ENCODE measurements around the gene PHYHIPL. TPM values are rescaled to one million over a fixed set of nuclear protein-coding genes. Genes with fewer than 3 reads are reported as not detected.

Gene PHYHIPL
- total and polyA plus RNA-seq, 2 donors (not counting 3 experiments of a cell fraction or from before 2014, with no cell fraction given) = not detected

- TF ChIP-seq GATA2 (IDR thresholded peaks at IDR 0.05; ENCODE audit: insufficient read depth, insufficient read length, low read depth, low read length) (no peak), POLR2AphosphoS5 (IDR thresholded peaks at IDR 0.05; ENCODE audit: insufficient read depth, low read depth, low read length) (no peak)
Measured at GRCh38 chr10:59127991-59128390, 48.5 kb upstream of the PHYHIPL start.

GRCh38 chr10:59129867-59130266 is 46.6 kb upstream of the PHYHIPL start:
- Histone ChIP-seq H3K4me1 (ENCODE audit: control insufficient read depth, extremely low read depth, insufficient read depth, low read length) (no peaks in the 10 kb centered on the region), H3K4me3 (replicated peaks in 1 of 3; ENCODE audit: insufficient read depth in 1 of 3, low read depth in 1 of 3, low read length in 3 of 3) (no peak overlapping the region), H4K20me1 (replicated peaks; ENCODE audit: control insufficient read depth, extremely low read depth, insufficient read depth, low read length) (no peaks in the 10 kb centered on the region), H3K36me3 (ENCODE audit: control insufficient read depth in 2 of 2, extremely low read depth in 1 of 2, insufficient read depth in 2 of 2, low read length in 2 of 2) (no peaks in the 10 kb centered on the region), H3K4me2 (ENCODE audit: insufficient read depth, low read length) (no peak overlapping the region), H3K9me1 (replicated peaks; ENCODE audit: control insufficient read depth, extremely low read depth, insufficient read depth, low read length) (no peaks in the 10 kb centered on the region), H3K27me3 (ENCODE audit: control insufficient read depth in 2 of 2, insufficient read depth in 2 of 2, low read length in 2 of 2) (no peaks in the 10 kb centered on the region), H3K9me3 (replicated peaks; ENCODE audit: control insufficient read depth, insufficient read depth, low read length) (no peaks in the 10 kb centered on the region), H3K9ac (replicated peaks; ENCODE audit: extremely low read depth, insufficient read depth, low read length) (no peak overlapping the region), H2AFZ (ENCODE audit: low read depth, low read length) (no peak overlapping the region), H3K27ac (ENCODE audit: insufficient read depth, low read depth, low read length) (no peak overlapping the region), H3K79me2 (ENCODE audit: control insufficient read depth, insufficient read depth, low read length) (no peaks in the 10 kb centered on the region)
- no peak for TF ChIP-seq MAX (IDR thresholded peaks at IDR 0.05; ENCODE audit: insufficient read depth, insufficient read length)
- no peak for DNase-seq (ENCODE audit: low read depth, low spot score)
- no peak for FAIRE-seq
- POLR2A ChIA-PET = no interaction called here
- CTCF ChIA-PET = no interaction called here
- intact Hi-C loops (cut with micrococcal nuclease) (no loop called here), dilution Hi-C loops (cut with MboI; ENCODE audit: extremely low pct_ligation_motif_present, low sequenced_read_pairs) (no loop called here)
- no TSS peak for BruUV-seq (replicated peaks)

More at GRCh38 chr10:59127991-59128390, 48.5 kb upstream of the PHYHIPL start:
- intact Hi-C loops (cut with micrococcal nuclease) (no loop called here), dilution Hi-C loops (cut with MboI; ENCODE audit: extremely low pct_ligation_motif_present, low sequenced_read_pairs) (no loop called here)
- Histone ChIP-seq H3K27ac (ENCODE audit: insufficient read depth, low read depth, low read length) (no peak overlapping the region), H3K9me1 (replicated peaks; ENCODE audit: control insufficient read depth, extremely low read depth, insufficient read depth, low read length) (no peaks in the 10 kb centered on the region), H3K79me2 (ENCODE audit: control insufficient read depth, insufficient read depth, low read length) (no peaks in the 10 kb centered on the region), H3K4me3 (replicated peaks in 1 of 3; ENCODE audit: insufficient read depth in 1 of 3, low read depth in 1 of 3, low read length in 3 of 3) (no peak overlapping the region), H3K9ac (replicated peaks; ENCODE audit: extremely low read depth, insufficient read depth, low read length) (no peak overlapping the region), H3K27me3 (ENCODE audit: control insufficient read depth in 2 of 2, insufficient read depth in 2 of 2, low read length in 2 of 2) (no peaks in the 10 kb centered on the region), H2AFZ (ENCODE audit: low read depth, low read length) (no peak overlapping the region), H3K9me3 (replicated peaks; ENCODE audit: control insufficient read depth, insufficient read depth, low read length) (no peaks in the 10 kb centered on the region), H3K4me1 (ENCODE audit: control insufficient read depth, extremely low read depth, insufficient read depth, low read length) (no peaks in the 10 kb centered on the region), H3K36me3 (ENCODE audit: control insufficient read depth in 2 of 2, extremely low read depth in 1 of 2, insufficient read depth in 2 of 2, low read length in 2 of 2) (no peaks in the 10 kb centered on the region), H4K20me1 (replicated peaks; ENCODE audit: control insufficient read depth, extremely low read depth, insufficient read depth, low read length) (no peaks in the 10 kb centered on the region), H3K4me2 (ENCODE audit: insufficient read depth, low read length) (no peak overlapping the region)
- POLR2A ChIA-PET = no interaction called here
- CTCF ChIA-PET = no interaction called here
- DNase-seq (ENCODE audit: low read depth, low spot score) = no peak
- BruUV-seq (replicated peaks) = no TSS peak
- no peak for FAIRE-seq

Measured in endothelial cell of umbilical vein (primary cell).